HS-27A (cell line): Measurements from ENCODE around the gene FAM13B.
"Not testable (repeated sequence)": the region's sequence is repeated elsewhere in the genome, so short reads cannot be mapped to it uniquely, and the experiment has no call there.

Experiments used
- DNase-seq: peaks from one replicate; pipeline ENCODE4 v3.0.0-alpha.2; 2012; ENCODE audit warnings: low read depth, missing footprints

The FAM13B gene

GRCh38 chr5:137960819-137961218, 72.1 kb downstream of the FAM13B start:
- DNase-seq, result no peak

GRCh38 chr5:137960141-137960540, 72.7 kb downstream of the FAM13B start:
- DNase-seq, result no peak

GRCh38 chr5:137959488-137959887, 73.4 kb downstream of the FAM13B start:
- DNase-seq, result no peak

DNA sequence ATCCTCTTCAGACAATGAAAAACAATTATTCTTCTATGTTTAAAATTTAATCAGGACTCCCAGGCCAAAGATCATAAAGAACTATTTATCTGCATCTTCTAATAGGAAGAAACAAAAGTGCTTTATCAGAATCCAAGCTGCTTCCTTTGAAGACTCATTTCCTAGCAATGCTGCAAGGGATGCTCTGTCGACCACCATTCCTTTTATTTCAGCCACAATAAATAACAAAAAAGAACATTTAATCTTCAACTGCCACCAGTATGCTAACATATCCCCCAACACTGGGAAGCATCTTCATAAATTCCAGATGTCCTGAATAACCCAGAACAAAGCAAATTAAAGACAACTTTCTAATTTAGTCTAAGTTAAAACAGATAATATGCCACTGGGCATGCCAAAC, 74.9 kb downstream of the FAM13B start:
- DNase-seq, result no peak

GRCh38 chr5:137954131-137954879, 78.6 kb downstream of the FAM13B start:
- DNase-seq, result peak; percentile 0

DNA sequence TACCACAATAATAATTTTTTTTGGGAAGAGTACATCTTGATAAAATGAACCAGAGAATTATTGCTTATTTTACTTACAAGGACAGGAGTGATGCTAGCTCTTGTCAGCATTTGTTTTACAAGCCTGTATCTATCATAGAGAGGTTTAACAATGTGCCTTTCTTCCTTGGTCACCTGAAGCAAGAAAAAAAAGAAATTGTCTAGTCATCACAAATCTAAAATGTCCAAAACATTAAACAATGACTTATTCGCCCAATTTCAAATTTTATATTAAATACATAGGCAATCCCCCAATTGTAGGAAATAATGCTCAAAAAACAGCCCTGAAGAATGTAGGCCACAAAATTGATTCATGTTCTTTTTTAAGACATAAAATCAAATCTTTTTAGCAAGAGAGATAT, 87.1 kb downstream of the FAM13B start:
- no peak for DNase-seq

DNA sequence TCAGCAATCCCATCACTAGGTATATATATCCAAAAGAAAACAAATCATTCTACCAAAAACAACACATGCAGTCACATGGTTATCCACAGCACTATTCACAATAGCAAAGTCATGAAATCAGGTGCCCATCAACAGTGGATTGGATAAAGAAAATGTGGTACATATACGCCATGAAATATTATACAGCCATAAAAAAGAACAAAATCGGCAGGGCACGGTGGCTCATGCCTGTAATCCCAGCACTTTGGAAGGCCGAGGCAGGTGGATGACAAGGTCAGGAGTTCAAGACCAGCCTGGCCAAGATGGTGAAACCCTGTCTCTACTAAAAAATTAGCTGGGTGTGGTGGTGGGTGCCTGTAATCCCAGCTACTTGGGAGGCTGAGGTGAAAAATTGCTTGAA, 88.6 kb downstream of the FAM13B start:
- not testable (repeated sequence) for DNase-seq

- DNase-seq, result no peak
Measured at GRCh38 chr5:137939331-137939730, 93.5 kb downstream of the FAM13B start.

DNA sequence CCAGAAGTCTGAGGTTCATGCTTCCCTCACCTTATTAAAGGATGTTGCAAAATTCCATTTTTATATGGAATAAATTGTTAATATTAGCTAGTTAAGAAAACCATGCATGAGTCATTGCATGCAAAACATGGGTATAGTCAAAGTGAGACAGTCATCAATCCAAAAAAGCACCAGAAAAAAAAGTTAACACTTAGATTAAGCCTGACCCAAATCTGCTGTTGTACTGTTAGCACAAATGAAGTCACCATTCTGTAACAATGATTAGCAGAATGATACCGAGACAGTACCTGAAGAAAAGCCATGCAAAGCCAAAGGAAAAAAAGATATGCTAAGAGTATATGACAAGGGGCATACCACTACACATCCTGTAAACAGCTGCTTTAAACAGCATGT, 94.1 kb downstream of the FAM13B start:
- DNase-seq, result no peak

GRCh38 chr5:137937994-137938750, 94.7 kb downstream of the FAM13B start:
- DNase-seq, result no peak

DNA sequence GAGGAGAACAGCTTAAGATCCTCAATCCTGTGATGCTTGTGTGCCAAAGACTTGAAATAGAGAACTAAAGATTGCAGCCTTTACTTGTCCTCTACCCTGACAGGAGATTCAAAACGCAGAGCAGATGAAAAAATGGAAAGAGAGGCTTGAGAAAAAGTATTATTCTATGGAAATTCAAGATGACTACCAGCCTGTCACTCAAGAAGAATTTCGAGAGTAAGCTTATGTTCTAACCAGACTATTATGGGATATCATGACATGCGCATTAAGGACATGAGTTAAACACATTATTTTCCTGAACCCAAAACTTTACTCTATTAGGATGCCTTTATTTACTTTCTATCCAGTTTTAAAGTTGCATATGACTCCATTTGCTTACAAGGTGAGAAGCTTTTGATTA, 97.2 kb downstream of the FAM13B start:
- DNase-seq, result no peak

DNA sequence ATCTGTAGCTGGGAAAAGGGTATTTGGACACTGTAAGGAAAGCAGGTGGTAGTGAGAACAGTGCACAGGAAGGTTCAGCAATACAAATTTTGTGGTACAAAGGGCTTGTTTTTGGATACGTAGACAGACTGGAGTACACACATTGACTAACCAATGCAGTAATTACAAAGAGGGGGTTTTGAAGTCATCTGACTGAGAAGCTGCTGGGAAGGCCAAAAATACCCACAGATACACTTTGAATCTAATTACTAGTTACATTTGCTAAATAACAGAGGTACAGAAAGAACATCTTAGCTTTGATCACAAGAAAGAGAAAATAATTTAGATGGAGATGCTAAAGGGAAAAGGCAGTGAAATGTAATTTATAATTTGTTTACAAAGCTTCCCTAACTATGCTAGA, 97.7 kb downstream of the FAM13B start:
- no peak for DNase-seq

GRCh38 chr5:137933491-137933911, 99.4 kb downstream of the FAM13B start:
- DNase-seq, result no peak

DNA sequence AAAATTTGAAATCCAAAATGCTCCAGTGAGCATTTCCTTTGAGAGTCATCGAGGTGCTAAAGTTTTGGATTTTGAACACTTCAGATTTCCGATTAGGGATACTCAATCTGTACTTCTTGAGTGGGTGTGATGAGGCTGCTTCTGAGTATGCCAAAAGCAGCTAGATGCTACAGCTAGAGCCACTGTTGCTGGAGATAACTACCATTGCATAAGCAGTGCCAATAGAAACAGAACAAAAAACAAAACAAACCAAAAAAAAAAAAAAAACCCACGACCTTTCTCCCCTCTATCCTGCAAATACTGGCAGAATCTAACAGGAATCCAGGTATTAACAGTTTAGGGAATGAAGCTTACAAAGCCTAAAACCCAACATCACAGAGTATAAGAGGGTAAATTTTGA, 100.1 kb downstream of the FAM13B start:
- DNase-seq, result no peak

DNA sequence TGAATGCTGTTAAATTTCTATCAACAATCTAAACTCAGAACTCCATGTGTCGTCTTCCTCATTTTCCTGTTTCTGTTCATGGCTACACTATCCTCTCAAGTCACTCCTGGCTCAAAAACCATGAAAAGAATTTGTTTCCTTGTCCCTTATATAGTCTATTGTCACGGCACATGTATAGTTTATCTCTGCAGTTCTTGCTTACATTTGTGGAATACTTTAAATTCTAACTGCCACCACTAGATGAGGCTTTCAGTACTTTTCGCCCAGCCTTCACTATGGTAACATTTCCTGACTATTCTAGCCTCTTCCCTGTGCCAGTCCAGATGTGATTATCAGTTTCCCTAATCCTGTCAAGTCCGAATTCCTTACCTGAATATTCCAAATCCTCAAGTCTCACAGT, 109.0 kb downstream of the FAM13B start:
- DNase-seq, result no peak

DNA sequence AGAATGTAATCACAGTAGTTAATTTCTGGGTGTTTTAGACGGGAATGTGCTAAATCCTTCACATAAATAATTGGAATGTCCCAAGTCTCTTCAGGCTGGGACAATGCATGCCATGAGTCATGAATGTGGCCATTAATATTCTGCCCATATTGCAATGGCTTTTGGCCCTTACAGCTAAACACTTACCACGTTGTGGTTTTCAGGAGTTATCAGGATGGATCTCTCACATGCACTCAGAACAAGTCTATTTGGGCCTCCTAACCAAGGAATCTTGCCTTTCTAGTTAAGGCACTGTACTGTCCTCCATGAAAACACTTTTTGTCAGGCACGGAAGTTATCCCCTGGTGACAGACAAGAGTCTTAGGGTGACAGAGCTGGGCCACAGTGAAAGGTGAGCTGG, 110.9 kb downstream of the FAM13B start:
- DNase-seq, result no peak

- no peak for DNase-seq
Measured at GRCh38 chr5:137916923-137917322, 116.0 kb downstream of the FAM13B start.

DNA sequence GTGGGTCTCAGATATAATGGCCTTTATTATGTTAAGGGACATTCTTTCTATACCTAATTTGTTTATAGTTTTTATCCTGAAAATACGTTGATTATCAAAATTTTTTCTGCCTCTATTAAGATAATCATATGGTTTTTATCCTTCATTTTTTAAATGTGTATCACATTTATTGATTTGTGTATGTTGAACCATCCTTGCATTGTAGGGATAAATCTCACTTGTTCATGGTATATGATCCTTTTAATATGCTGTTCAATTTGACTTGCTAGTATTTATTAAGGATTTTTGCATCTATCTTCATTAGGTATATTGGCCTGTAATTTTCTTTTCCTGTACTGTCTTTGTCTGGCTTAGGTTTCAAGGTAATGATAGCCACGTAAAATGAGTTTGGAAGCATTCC, 118.1 kb downstream of the FAM13B start:
- DNase-seq, result no peak

GRCh38 chr5:137902408-137903133, 130.3 kb downstream of the FAM13B start:
- DNase-seq, result no peak

- no peak for DNase-seq
Measured at GRCh38 chr5:137901011-137901817, 131.7 kb downstream of the FAM13B start.

DNA sequence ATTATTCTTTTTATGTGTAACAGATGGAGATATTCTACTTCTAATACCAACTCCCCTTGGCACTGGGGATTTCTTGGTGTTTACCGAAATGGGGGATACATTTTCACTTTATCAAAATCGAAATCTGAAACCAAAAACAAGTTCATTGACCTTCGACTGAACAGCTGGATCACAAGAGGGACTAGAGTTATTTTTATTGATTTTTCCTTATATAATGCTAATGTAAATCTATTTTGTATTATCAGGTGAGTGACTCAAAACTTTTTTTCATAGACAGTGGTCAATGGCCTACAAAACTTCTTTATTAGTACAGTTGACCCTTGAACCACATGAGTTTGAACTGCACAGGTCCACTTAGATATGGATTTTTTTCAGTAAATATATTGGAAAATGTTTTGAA, 133.4 kb downstream of the FAM13B start:
- DNase-seq, result no peak

- no peak for DNase-seq
Measured at GRCh38 chr5:137896560-137896959, 136.3 kb downstream of the FAM13B start.
